ENCODE data around the gene SPPL2B. TPM values are rescaled to one million over a fixed set of nuclear protein-coding genes. Genes with fewer than 3 reads are reported as not detected.

SPPL2B gene
- total and polyA plus RNA-seq, 9 of the 15 experiments (the other 6 are each of a cell fraction or from before 2014, with no cell fraction given) = 0.20 to 81.2 (median 15.1) TPM

GRCh38 chr19:2328401-2329148, at the start of gene SPPL2B, which contains the start of gene LSM7 (continued):
- TF ChIP-seq SRSF3 (IDR thresholded peaks at IDR 0.05; ENCODE audit: insufficient read depth, low read length) (no peak), MGA (IDR thresholded peaks at IDR 0.05) (no peak), BRF1 (IDR thresholded peaks at IDR 0.05; ENCODE audit: borderline replicate concordance, extremely low read depth, insufficient read length) (no peak), ETV1 (tag; conservative IDR thresholded peaks at IDR 0.05; ENCODE audit: low read depth) (no peak), ZNF316 (IDR thresholded peaks at IDR 0.05) (no peak), ZNF165 (CRISPR knock-in tag; IDR thresholded peaks at IDR 0.05; ENCODE audit: borderline replicate concordance) (no peak), TEAD4 (IDR thresholded peaks at IDR 0.05; ENCODE audit: low read length) (no peak), TEAD4 (CRISPR knock-in tag; IDR thresholded peaks at IDR 0.05; ENCODE audit: borderline replicate concordance) (0 out of 2 replicates have a peak, but pooled peaks have one; percentile 54), XRCC3 (IDR thresholded peaks at IDR 0.05) (no peak), ELF1 (tag; IDR thresholded peaks at IDR 0.05) (no peak), TAF7 (tag; IDR thresholded peaks at IDR 0.05) (peak; percentile 72; the same call in 1 of the 2 replicates), TAF9B (IDR thresholded peaks at IDR 0.05; ENCODE audit: partially characterized antibody) (peak; percentile 81), LARP7 (IDR thresholded peaks at IDR 0.05) (no peak), PURB (CRISPR knock-in tag; IDR thresholded peaks at IDR 0.05; ENCODE audit: low read depth) (no peak)
- TF ChIP-seq, protein P1, sequence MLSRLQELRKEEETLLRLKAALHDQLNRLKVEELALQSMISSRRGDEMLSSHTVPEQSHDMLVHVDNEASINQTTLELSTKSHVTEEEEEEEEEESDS (CRISPR knock-in tag; IDR thresholded peaks at IDR 0.05) = no peak
- TF ChIP-seq, protein P2, sequence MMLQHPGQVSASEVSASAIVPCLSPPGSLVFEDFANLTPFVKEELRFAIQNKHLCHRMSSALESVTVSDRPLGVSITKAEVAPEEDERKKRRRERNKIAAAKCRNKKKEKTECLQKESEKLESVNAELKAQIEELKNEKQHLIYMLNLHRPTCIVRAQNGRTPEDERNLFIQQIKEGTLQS (IDR thresholded peaks at IDR 0.05) = no peak
- TF ChIP-seq, protein P2 (CRISPR knock-in tag; conservative IDR thresholded peaks at IDR 0.05) = no peak; the same call in 1 of the 2 replicates

Data from K562 (cell line).